Ishikawa (cell line): ENCODE data around the gene EGF.

ENCODE experiments used
- CEBPB ChIP-seq: IDR thresholded peaks from 2 replicates; pipeline ENCODE4 v1.6.1; 2012
- CREB1 ChIP-seq: IDR thresholded peaks from 2 replicates; pipeline ENCODE4 v1.6.1; 2012; ENCODE audit warnings: low read depth
- EGR1 ChIP-seq: IDR thresholded peaks from 2 replicates; pipeline ENCODE4 v1.6.1; 2012
- EP300 ChIP-seq: IDR thresholded peaks from 2 replicates; pipeline ENCODE4 v1.6.1; 2012; ENCODE audit warnings: borderline replicate concordance
- MAX ChIP-seq: IDR thresholded peaks from 2 replicates; pipeline ENCODE4 v1.6.1; 2012
- NFIC ChIP-seq: IDR thresholded peaks from 2 replicates; pipeline ENCODE4 v1.6.1; 2012
- RAD21 ChIP-seq: IDR thresholded peaks from 2 replicates; pipeline ENCODE4 v1.6.1; 2012; ENCODE audit warnings: low read depth
- REST ChIP-seq: IDR thresholded peaks from 2 replicates; pipeline ENCODE4 v1.6.1; 2012; ENCODE audit warnings: low read depth, mild to moderate bottlenecking
- TAF1 ChIP-seq: IDR thresholded peaks from 2 replicates; pipeline ENCODE4 v1.6.1; 2012; ENCODE audit warnings: low read depth, mild to moderate bottlenecking
- TEAD4 ChIP-seq: IDR thresholded peaks from 2 replicates; pipeline ENCODE4 v1.6.1; 2012
- USF1 ChIP-seq: IDR thresholded peaks from 2 replicates; pipeline ENCODE4 v1.6.1; 2012
- YY1 ChIP-seq: IDR thresholded peaks from 2 replicates; pipeline ENCODE4 v1.6.1; 2012; ENCODE audit warnings: low read depth
- ZBTB7A ChIP-seq: IDR thresholded peaks from 2 replicates; pipeline ENCODE4 v1.6.1; 2012; ENCODE audit warnings: low read depth

DNA sequence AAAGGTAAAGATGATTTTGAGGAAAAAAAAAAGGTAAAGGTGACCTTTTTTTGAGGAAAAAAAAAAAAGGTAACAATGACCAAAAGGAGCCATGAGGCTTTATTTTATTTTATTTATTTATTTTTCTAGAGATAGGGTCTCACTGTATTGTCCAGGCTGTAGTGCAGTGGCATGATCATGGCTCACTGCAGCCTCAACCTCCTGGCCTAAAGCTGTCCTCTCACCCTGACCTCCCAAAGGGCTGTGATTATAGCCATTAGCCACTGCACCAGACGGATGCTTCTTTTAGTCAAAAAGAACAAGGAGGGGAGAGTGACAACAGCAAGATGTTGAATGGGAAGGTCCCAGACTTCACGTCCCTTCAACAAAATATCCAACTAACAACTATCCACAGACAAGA, 34.3 kb upstream of the EGF start:
- TF ChIP-seq ZBTB7A (no peak), REST (no peak), YY1 (no peak), MAX (no peak), CREB1 (no peak), TAF1 (no peak), EGR1 (no peak), EP300 (no peak), TEAD4 (no peak), CEBPB (no peak), NFIC (no peak), USF1 (no peak), RAD21 (no peak)
